A673 (cell line): Measurements from ENCODE around the gene SYAP1.

Experiments
- EZH2 ChIP-seq: fragments of 200-600 bp; sonication (generic); IDR thresholded peaks from 2 replicates; pipeline ENCODE4 v1.6.1; 2017; ENCODE audit warnings: borderline replicate concordance, low read depth, mild to moderate bottlenecking, mixed read lengths, antibody characterized with exemption, low read length; ENCODE audit not compliant: poor library complexity, severe bottlenecking
- TF ChIP-seq, protein P1 (sequence below): fragments of 300-800, 200-600 bp; sonication (generic); conservative IDR thresholded peaks from 2 replicates; pipeline ENCODE4 v1.5.1; 2017; ENCODE audit warnings: low read depth, mild to moderate bottlenecking, antibody characterized with exemption, low read length, moderate library complexity, mixed read lengths

DNA sequence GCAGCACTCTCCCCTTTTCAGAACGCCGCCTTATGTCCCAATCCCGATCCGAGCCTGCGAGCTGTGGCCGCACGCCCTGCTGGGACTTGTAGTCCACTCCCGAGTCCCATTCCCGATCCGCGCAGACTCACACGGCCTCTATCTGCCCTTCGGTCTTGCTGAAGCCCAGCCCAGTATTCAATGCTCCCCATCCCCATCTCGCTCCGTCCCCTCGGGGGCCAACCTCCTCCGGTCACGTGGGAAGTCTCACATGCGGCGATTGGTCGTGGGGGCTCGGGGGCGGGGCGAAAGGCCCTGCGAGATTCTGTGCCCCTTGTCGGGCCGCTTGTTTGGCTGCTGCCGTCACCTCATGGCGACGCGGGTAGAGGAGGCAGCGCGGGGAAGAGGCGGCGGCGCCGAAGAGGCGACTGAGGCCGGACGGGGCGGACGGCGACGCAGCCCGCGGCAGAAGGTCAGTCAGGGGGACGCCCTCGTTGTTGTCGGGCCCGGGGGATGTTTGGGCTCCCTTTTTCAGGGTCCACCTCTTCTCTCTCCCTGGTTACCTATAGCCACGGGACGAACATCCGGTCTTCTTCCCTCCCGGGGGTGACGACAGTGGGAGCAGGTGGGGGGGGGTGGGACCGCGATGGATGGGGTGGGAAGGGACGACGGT is 66.9 kb downstream of the SYAP1 start, which contains the start of gene TXLNG:
- TF ChIP-seq, protein P1, sequence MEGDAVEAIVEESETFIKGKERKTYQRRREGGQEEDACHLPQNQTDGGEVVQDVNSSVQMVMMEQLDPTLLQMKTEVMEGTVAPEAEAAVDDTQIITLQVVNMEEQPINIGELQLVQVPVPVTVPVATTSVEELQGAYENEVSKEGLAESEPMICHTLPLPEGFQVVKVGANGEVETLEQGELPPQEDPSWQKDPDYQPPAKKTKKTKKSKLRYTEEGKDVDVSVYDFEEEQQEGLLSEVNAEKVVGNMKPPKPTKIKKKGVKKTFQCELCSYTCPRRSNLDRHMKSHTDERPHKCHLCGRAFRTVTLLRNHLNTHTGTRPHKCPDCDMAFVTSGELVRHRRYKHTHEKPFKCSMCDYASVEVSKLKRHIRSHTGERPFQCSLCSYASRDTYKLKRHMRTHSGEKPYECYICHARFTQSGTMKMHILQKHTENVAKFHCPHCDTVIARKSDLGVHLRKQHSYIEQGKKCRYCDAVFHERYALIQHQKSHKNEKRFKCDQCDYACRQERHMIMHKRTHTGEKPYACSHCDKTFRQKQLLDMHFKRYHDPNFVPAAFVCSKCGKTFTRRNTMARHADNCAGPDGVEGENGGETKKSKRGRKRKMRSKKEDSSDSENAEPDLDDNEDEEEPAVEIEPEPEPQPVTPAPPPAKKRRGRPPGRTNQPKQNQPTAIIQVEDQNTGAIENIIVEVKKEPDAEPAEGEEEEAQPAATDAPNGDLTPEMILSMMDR, result no peak
- TF ChIP-seq EZH2, result no peak
